GM21515 (cell line): Measurements from ENCODE around the gene EXOC3.
"Not testable (repeated sequence)": the region's sequence is repeated elsewhere in the genome, so short reads cannot be mapped to it uniquely, and the experiment has no call there.

Experiments used
- ATAC-seq: cut with Tn5 transposase; IDR thresholded peaks from one replicate; pipeline ENCODE4 v1.9.1; 2021; ENCODE audit not compliant: unreplicated experiment

EXOC3 gene

DNA sequence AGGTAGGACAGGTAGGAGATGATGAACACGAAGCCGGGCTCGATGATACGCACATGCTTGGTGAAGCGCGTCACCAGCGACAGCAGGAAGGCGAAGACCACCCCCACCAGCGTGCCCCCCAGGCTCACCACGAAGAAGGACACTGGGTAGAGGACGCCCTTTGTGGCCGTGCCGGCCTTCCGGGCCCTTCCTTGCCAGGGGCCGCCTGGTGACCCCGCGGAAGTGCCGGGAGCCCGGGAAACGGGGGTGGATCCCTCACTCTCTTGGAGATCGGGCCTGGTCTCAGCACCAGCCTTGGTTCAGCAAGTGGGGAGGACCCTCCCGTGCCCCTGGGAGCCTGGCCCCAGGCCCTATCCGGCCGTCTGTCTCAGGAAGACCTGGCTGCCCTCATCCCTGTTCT is 41.6 kb downstream of the EXOC3 start:
- no peak for ATAC-seq

GRCh38 chr5:485113-485945 is 42.4 kb downstream of the EXOC3 start:
- ATAC-seq: no peak

DNA sequence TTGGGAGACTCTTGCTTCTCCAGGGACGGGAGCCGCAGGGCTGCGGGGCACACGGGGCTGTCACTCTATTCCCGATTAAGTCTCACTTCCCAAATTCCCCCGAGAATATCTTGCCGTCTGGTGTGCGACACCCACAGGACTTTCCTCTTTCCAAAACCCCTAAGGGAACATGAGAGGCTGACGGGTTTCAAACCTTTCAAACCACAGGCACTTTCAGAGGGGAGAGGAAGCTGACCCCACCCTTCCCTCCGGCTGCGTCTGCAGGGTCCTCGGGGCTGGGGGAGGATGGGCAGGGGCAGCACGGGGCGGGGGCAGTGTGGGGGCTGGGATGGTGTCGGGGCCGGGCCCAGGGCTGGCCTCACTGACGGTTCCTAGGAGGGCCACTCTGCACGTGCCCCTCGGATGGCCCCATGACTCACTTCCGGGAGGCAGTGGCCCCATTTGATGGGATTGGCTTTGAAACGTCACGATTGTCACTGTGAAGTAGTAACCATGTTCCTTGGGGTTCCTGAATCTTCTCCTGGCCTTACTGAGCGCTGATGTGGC is 43.0 kb downstream of the EXOC3 start:
- ATAC-seq: no peak

GRCh38 chr5:486597-486996 is 43.6 kb downstream of the EXOC3 start:
- not testable (repeated sequence) for ATAC-seq

DNA sequence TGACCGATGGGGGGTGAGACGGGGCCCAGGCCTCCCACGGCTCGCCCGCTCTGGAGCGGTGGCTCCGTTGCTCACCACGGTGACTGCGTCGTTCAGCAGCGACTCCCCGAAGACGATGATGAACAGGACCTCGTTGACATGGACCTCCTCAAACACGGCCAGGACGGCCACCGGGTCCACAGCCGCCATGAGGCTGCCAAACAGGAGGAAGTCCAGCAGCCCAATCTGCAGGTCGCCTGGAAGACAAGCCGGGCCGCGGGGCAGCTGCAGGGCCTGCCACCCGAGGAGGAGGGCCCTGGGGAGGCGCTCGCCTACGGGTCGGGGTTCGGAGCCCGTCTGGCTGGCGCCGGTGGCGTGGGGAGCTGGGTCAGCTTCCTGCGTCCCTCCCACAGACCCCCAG is 45.3 kb downstream of the EXOC3 start:
- no peak for ATAC-seq

- no peak for ATAC-seq
Observed at GRCh38 chr5:488744-489688, 46.0 kb downstream of the EXOC3 start.

GRCh38 chr5:489689-490080 is 46.7 kb downstream of the EXOC3 start:
- ATAC-seq: no peak

DNA sequence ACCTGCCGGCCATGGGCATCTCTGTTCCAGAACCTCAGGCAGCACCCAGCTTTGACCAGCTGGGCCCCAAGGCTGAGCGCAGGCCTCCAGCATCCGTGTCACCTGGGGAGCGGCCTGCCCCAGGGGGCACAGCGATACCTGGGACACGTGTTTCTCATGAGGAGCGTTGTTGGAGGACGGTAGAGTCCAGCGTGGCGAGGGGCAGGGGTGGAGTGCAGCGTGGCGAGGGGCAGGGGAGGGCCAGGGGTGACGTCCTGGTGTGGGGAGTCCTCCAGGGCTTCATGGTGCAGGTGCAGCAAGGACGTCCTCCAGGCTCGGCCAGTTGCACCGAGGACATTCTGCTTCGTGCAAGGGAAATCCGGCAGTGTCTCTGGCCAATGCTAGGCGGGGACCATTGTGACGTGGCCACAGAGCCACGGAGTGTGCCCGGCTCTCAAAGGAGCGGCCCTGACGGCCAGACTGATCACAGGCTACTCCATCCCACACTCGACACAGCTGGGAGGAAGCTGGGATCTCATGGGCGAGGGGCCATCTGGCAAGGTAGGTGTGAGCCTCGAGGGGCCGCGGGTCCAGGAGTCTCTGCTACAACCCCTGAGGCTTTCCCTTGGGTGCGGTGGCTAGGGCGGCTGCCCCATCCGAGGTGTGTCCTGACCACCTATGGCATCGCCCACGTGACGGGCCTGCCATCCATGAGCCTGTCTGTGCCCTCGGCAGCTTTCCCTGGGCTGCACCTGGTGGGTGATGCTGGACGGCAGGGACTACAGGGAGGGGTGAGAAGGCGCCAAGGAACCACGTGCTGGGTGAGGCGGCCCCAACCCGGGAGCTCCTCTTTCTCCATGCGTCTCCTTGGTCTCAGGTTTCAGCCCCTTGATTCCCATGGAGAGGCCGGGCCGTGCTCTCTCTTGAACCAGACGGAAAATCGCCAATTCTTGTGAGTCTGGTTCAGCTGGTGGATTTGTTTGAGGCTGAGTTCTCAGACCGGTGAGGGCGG is 47.4 kb downstream of the EXOC3 start:
- no peak for ATAC-seq

GRCh38 chr5:491119-491855 is 48.3 kb downstream of the EXOC3 start:
- no peak for ATAC-seq

DNA sequence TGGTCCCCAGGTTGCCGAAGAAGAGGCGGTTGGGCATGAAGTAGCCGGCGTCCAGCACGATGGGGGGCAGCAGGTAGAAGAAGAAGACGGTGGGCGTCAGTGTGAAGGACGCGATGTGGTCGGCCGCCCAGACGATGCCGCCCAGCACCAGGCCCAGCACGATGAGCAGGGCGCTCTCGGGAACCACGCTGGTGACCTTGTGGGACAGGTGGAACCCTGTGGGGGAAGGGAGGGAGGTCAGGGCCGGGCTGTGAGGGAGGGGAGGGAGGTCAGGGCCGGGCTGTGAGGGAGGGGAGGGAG is 48.8 kb downstream of the EXOC3 start:
- no peak for ATAC-seq

- no peak for ATAC-seq
Observed at GRCh38 chr5:492314-492893, 49.4 kb downstream of the EXOC3 start.

GRCh38 chr5:493119-493701 is 50.2 kb downstream of the EXOC3 start:
- no peak for ATAC-seq

- ATAC-seq: no peak
Observed at GRCh38 chr5:493758-494157, 50.8 kb downstream of the EXOC3 start.

GRCh38 chr5:494667-495255 is 51.8 kb downstream of the EXOC3 start:
- ATAC-seq: no peak

DNA sequence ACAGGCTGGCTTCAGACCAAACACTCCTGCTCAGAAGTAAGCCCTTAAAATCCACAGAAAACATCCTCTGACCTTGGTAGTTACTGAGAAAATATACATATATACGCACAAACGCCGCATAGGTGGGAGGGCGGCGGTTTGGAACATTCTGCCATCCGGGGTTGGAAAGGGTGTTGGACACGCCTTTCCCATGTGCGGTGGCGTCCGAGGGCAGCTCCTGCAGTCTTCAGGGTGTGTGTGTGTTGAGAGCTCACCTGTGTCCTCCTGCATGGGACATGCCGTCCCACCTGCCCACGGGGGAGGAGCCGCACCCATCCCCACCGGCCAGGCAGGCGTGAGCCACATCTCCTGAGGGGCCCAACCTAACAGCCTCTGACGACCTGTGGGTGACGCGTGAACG is 53.1 kb downstream of the EXOC3 start:
- no peak for ATAC-seq

- ATAC-seq: no peak
Observed at GRCh38 chr5:497090-497700, 54.2 kb downstream of the EXOC3 start.

DNA sequence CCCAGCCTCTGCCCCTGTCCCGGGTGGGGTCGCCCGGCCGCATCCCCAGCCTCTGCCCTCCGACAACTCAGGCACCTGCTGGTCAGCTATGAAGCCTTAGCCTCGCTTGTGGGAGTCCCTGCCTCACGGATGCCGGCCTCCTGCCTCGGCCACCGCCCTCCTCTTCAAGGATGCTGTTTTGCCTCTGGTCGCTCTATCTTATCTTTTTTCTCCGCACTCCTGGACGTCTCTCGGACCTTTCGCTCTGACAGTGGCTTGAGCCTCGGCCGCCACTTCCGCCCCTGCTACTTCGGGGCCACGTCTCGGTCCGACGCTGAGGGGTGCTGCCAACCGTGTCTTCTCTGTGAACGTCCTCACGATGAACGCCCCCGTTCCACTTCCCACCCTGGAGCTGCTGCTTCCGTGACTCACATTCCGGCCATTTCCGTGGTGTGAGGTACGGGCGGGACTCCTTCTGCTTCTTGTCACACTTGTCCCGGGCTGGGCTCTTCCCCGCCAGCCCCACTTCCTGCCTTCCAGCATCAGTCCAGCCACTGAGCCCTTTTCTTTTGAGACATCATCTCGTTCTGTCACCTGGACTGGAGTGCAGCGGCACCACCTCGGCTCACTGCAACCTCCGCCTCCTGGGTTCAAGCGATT is 55.0 kb downstream of the EXOC3 start:
- ATAC-seq: no peak
